GM19023 (cell line): ENCODE data around the gene PCDHB7.
"Not testable (repeated sequence)": the region's sequence is repeated elsewhere in the genome, so short reads cannot be mapped to it uniquely, and the experiment has no call there.

Experiments
- ATAC-seq: cut with Tn5 transposase; IDR thresholded peaks from one replicate; pipeline ENCODE4 v1.9.1; 2021; ENCODE audit warnings: mild to moderate bottlenecking, moderate library complexity; ENCODE audit not compliant: unreplicated experiment

Gene PCDHB7

DNA sequence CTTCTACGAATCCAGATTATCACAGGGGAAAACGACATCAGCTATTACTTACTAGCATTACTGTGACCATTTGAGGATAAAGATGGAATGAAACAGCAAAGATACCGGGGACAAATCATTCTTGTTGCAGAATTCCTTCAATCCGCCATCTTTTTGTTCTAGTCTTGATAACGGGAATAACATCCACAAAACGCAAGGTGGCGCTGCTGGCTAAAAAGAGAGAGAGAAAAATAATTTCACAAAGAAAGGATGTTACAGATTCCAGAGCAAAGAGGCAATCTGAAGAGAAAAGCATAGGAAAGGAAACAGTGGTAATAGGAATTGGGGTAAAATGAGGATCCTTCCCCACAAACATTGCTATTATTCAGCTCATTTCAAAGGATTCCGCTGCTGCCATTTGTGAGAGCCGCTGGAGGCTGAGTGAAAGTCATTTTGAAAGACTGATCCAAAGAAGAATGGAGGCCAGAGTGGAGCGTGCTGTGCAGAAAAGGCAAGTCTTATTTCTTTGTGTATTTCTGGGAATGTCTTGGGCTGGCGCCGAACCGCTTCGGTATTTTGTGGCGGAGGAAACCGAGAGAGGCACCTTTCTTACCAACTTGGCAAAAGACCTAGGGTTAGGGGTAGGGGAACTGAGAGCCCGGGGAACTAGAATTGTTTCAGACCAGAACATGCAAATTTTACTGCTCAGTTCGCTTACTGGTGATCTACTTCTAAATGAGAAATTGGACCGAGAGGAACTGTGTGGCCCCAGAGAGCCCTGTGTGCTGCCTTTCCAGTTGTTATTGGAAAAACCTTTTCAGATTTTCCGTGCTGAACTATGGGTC is at the start of gene PCDHB7:
TSS of gene PCDHB7 (plus strand) at position 264 of the 824 bp plus-strand sequence. CDS start at position 456, 192 bp downstream.
- no peak for ATAC-seq

DNA sequence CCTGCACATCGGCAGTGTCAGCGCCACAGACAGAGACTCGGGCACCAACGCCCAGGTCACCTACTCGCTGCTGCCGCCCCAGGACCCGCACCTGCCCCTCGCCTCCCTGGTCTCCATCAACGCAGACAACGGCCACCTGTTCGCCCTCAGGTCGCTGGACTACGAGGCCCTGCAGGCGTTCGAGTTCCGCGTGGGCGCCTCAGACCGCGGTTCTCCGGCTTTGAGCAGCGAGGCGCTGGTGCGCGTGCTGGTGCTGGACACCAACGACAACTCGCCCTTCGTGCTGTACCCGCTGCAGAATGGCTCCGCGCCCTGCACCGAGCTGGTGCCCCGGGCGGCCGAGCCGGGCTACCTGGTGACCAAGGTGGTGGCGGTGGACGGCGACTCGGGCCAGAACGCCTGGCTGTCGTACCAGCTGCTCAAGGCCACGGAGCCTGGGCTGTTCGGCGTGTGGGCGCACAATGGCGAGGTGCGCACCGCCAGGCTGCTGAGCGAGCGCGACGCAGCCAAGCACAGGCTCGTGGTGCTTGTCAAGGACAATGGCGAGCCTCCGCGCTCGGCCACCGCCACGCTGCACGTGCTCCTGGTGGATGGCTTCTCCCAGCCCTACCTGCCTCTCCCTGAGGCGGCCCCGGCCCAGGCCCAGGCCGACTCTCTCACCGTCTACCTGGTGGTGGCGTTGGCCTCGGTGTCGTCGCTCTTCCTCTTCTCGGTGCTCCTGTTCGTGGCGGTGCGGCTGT is 48.9 kb upstream of the PCDHB7 start:
- ATAC-seq, result not testable (repeated sequence)

DNA sequence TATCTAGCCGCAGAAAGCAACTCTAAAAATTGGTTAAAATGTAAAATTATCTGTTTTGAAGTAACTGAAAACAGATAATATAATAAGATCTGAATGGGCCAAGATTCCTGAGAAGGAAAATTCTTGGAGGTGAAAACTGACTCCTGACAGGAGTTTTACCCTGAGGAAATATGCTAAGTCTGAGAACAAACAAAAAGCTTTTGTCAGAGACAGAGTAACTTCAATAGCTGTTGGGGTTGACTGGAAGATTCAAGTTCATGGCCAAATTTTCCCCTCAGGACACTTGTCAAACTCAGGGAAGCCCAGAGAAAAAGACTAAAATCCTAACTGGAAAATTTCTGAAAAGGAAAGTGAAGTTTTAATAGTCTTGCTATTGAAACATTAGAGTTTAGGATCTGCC is 45.1 kb upstream of the PCDHB7 start:
- ATAC-seq, result no peak

DNA sequence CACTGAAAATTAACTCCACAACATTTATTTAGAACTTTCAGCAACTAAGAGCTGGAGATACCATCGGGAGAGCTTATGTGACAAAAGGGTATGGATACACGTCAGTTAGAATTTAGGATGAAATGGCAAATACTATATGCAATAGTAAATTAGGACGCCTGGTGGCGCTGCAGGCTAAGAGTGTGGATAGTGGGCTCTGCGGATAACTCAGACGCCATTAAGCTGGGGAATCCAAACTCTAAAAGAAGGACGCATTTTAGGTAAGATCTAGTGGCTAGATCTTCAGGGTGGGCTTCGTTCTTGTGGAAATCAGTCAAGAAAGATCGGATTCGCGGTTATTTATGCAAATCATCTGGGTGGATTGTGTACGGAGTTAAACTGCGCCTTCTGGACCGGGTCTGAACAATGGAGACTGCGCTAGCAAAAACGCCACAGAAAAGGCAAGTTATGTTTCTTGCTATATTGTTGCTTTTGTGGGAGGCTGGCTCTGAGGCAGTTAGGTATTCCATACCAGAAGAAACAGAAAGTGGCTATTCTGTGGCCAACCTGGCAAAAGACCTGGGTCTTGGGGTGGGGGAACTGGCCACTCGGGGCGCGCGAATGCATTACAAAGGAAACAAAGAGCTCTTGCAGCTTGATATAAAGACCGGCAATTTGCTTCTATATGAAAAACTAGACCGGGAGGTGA is 37.3 kb upstream of the PCDHB7 start, which contains the start of gene PCDHB5:
TSS of gene PCDHB5 (plus strand) at position 177 of the 688 bp plus-strand sequence. CDS start at position 406, 229 bp downstream.
- no peak for ATAC-seq

DNA sequence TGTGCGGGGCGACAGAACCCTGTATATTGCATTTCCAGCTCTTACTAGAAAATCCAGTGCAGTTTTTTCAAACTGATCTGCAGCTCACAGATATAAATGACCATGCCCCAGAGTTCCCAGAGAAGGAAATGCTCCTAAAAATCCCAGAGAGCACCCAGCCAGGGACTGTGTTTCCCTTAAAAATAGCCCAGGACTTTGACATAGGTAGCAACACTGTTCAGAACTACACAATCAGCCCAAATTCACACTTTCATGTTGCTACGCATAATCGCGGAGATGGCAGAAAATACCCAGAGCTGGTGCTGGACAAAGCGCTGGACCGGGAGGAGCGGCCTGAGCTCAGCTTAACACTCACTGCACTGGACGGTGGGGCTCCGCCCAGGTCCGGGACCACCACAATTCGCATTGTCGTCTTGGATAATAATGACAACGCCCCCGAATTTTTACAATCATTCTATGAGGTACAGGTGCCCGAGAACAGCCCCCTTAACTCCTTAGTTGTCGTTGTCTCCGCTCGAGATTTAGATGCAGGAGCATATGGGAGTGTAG is 36.7 kb upstream of the PCDHB7 start:
- ATAC-seq, result no peak

DNA sequence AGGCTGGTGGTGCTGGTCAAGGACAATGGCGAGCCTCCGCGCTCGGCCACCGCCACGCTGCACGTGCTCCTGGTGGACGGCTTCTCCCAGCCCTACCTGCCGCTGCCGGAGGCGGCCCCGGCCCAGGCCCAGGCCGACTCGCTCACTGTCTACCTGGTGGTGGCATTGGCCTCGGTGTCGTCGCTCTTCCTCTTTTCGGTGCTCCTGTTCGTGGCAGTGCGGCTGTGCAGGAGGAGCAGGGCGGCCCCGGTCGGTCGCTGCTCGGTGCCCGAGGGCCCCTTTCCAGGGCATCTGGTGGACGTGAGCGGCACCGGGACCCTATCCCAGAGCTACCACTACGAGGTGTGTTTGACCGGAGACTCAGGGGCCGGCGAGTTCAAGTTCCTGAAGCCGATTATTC is 35.1 kb upstream of the PCDHB7 start:
- not testable (repeated sequence) for ATAC-seq

DNA sequence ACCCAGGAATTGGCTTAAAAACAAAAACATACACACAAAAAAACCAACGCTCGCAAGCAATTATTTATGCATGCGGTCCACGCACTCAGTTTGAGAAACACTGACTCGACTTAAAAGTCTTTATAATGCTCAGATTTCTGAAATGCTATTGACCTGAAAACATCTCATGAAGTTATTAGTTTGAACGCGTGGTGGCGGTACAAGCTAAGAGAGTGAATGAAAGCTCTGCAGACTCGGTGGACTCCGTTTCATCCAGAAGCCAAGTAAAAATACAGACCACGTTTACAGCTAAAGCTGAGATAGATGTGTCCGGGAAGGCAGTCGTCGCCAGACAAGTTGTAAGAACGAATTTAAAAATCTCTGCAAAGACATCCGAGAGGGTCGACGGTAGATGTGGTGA is 22.6 kb upstream of the PCDHB7 start, which contains the start of gene PCDHB6:
TSS of gene PCDHB6 (plus strand) at position 246 of the 400 bp plus-strand sequence. CDS start 201 bp downstream, outside the sequence.
- ATAC-seq, result no peak

DNA sequence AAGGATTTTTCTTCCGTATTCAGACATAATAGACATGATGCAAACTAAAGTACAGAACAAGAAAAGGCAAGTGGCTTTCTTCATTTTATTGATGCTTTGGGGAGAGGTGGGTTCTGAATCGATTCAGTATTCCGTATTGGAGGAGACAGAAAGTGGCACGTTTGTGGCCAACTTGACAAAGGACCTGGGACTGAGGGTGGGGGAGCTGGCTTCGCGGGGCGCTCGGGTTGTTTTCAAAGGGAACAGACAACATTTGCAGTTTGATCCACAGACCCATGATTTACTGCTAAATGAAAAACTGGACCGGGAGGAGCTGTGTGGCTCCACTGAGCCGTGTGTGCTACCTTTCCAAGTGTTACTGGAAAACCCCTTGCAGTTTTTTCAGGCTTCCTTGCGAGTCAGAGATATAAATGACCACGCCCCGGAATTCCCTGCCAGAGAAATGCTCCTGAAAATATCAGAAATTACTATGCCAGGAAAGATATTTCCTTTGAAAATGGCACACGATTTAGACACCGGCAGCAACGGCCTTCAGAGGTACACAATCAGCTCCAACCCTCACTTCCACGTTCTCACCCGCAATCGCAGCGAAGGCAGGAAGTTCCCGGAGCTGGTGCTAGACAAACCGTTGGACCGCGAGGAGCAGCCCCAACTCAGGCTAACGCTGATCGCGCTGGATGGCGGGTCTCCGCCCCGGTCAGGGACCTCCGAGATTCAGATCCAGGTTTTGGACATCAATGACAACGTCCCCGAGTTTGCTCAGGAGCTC is 22.0 kb upstream of the PCDHB7 start:
- no peak for ATAC-seq

DNA sequence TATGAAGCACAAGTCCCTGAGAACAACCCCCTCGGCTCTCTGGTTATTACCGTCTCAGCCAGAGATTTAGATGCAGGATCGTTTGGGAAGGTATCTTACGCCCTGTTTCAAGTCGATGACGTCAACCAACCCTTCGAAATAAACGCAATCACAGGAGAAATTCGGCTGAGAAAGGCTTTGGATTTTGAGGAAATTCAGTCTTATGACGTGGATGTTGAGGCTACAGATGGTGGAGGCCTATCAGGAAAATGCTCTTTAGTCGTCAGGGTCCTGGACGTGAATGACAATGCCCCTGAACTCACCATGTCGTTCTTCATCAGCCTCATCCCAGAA is 21.5 kb upstream of the PCDHB7 start:
- no peak for ATAC-seq

DNA sequence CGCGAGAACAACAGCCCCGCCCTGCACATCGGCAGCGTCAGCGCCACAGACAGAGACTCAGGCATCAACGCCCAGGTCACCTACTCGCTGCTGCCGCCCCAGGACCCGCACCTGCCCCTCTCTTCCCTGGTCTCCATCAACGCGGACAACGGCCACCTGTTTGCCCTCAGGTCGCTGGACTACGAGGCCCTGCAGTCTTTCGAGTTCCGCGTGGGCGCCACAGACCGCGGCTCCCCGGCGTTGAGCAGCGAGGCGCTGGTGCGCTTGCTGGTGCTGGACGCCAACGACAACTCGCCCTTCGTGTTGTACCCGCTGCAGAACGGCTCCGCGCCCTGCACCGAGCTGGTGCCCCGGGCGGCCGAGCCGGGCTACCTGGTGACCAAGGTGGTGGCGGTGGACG is 20.8 kb upstream of the PCDHB7 start:
- ATAC-seq, result not testable (repeated sequence)

DNA sequence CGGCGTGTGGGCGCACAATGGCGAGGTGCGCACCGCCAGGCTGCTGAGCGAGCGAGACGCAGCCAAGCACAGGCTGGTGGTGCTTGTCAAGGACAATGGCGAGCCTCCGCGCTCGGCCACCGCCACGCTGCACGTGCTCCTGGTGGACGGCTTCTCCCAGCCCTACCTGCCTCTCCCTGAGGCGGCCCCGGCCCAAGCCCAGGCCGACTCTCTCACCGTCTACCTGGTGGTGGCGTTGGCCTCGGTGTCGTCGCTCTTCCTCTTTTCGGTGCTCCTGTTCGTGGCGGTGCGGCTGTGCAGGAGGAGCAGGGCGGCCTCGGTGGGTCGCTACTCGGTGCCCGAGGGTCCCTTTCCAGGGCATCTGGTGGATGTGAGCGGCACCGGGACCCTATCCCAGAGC is 20.3 kb upstream of the PCDHB7 start:
- not testable (repeated sequence) for ATAC-seq

DNA sequence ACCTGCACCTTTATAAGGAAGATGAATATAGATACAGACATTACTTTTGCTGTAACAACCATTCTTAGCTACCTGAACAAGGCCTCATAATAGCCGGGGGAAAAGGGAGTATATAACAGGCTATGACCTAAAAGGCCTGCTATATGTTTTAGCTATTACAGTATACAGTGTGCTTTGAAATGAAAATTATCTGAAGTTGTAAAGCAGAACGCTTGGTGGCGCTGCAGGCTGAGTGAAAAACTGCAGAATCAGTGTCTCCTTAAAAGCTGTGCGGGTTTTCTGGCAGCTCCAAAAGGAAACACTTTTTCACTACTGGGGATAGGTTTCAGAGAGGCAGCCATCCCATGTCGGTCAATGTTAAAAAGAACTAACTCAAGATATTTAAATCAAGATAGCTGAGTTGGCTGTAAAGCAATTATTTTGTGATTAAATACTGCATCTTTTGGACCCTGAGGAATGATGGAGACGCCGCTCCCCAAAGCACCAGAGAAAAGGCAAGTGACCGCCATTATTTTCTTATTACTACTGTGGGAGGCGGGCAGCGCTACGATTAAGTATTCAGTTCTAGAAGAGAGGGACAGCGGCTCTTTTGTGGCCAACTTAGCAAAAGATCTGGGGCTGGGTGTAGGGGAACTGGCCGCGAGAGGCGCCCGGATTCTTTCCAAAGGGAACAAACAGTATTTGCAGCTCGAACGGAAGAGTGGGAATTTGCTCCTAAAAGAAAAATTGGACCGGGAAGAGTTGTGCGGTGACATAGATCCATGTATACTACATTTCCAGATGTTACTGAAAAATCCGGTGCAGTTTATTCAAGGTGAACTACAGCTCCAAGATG is 16.7 kb upstream of the PCDHB7 start:
- no peak for ATAC-seq

DNA sequence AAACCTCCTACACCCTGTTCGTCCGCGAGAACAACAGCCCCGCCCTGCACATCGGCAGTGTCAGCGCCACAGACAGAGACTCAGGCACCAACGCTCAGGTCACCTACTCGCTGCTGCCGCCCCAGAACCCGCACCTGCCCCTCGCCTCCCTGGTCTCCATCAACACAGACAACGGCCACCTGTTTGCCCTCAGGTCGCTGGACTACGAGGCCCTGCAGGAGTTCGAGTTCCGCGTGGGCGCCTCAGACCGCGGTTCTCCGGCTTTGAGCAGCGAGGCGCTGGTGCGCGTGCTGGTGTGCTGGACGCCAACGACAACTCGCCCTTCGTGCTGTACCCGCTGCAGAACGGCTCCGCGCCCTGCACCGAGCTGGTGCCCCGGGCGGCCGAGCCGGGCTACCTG is 15.1 kb upstream of the PCDHB7 start:
- not testable (repeated sequence) for ATAC-seq

DNA sequence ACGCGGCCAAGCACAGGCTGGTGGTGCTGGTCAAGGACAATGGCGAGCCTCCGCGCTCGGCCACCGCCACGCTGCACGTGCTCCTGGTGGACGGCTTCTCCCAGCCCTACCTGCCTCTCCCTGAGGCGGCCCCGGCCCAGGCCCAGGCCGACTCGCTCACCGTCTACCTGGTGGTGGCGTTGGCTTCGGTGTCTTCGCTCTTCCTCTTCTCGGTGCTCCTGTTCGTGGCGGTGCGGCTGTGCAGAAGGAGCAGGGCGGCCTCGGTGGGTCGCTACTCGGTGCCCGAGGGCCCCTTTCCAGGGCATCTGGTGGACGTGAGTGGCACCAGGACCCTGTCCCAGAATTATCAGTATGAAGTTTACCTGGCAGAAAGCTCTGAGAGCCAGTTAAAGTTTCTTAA is 14.5 kb upstream of the PCDHB7 start:
- ATAC-seq, result not testable (repeated sequence)

DNA sequence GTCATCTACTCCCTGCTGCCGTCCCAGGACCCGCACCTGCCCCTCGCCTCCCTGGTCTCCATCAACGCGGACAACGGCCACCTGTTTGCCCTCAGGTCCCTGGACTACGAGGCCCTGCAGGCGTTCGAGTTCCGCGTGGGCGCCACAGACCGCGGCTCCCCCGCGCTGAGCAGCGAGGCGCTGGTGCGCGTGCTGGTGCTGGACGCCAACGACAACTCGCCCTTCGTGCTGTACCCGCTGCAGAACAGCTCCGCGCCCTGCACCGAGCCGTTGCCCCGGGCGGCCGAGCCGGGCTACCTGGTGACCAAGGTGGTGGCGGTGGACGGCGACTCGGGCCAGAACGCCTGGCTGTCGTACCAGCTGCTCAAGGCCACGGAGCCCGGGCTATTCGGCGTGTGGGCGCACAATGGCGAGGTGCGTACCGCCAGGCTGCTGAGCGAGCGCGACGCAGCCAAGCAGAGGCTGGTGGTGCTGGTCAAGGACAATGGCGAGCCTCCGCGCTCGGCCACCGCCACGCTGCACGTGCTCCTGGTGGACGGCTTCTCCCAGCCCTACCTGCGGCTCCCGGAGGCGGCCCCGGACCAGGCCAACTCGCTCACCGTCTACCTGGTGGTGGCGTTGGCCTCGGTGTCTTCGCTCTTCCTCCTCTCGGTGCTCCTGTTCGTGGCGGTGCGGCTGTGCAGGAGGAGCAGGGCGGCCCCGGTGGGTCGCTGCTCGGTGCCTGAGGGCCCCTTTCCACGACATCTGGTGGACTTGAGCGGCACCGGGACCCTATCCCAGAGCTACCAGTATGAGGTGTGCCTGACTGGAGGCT is 2.1 kb downstream of the PCDHB7 start:
- not testable (repeated sequence) for ATAC-seq

DNA sequence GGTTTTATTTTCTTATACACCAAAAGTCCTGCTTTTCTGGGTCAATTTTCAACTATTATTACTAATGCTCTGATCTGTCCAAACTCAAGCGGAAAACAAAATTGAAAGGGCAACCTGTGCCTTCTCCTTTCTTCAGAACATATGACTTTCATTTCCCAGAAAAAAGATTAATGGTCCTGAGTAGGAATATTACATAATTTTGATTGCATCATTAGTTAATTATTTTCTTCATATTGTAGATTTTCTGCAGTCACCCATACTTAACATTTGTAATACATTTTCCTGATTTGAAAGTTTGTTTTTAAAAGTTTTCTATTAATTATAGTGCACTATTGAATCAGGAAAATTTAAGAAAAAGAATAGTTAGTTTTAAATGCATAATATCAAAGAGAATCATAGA is 3.5 kb downstream of the PCDHB7 start:
- ATAC-seq, result no peak

DNA sequence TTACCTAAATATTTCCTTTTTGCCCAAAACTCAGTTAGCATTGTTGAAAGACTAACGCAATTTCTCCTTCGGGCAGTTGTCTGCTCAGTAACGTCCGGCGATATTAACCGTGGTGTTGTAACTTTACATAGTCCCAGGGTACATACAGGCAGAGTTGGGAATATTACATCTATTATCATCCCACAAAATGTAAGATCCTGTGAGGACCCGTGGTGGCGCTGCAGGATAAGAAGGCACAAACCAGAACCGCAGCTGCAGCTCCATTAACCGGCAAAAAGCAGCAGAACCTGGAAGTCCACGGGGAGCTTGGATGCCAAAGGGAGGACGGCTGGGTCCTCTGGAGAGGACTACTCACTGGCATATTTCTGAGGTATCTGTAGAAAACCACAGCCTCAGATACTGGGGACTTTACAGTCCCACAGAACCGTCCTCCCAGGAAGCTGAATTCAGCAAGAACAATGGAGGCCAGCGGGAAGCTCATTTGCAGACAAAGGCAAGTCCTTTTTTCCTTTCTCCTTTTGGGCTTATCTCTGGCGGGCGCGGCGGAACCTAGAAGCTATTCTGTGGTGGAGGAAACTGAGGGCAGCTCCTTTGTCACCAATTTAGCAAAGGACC is 5.2 kb downstream of the PCDHB7 start, which contains the start of gene PCDHB8:
TSS of gene PCDHB8 (plus strand) at position 214 of the 615 bp plus-strand sequence. CDS start at position 459, 245 bp downstream.
- ATAC-seq, result not testable (repeated sequence)

DNA sequence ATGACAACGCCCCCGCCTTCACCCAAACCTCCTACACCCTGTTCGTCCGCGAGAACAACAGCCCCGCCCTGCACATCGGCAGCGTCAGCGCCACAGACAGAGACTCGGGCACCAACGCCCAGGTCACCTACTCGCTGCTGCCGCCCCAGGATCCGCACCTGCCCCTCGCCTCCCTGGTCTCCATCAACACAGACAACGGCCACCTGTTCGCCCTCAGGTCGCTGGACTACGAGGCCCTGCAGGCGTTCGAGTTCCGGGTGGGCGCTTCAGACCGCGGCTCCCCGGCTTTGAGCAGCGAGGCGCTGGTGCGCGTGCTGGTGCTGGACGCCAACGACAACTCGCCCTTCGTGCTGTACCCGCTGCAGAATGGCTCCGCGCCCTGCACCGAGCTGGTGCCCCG is 6.9 kb downstream of the PCDHB7 start:
- ATAC-seq, result not testable (repeated sequence)
